Melanocyte of skin (primary cell): ENCODE results near the gene KMT2D. TPM values are rescaled to one million over a fixed set of nuclear protein-coding genes. Genes with fewer than 3 reads are reported as not detected.

ENCODE experiments used
- total RNA-seq, 2 donors: library from RNA; depleted of rRNA; stranded (reverse); fragments of >200 nt; gene quantifications; 2 replicates each; pipeline ENCODE4 v1.2.3, GENCODE V29; 2012

KMT2D gene, protein sequence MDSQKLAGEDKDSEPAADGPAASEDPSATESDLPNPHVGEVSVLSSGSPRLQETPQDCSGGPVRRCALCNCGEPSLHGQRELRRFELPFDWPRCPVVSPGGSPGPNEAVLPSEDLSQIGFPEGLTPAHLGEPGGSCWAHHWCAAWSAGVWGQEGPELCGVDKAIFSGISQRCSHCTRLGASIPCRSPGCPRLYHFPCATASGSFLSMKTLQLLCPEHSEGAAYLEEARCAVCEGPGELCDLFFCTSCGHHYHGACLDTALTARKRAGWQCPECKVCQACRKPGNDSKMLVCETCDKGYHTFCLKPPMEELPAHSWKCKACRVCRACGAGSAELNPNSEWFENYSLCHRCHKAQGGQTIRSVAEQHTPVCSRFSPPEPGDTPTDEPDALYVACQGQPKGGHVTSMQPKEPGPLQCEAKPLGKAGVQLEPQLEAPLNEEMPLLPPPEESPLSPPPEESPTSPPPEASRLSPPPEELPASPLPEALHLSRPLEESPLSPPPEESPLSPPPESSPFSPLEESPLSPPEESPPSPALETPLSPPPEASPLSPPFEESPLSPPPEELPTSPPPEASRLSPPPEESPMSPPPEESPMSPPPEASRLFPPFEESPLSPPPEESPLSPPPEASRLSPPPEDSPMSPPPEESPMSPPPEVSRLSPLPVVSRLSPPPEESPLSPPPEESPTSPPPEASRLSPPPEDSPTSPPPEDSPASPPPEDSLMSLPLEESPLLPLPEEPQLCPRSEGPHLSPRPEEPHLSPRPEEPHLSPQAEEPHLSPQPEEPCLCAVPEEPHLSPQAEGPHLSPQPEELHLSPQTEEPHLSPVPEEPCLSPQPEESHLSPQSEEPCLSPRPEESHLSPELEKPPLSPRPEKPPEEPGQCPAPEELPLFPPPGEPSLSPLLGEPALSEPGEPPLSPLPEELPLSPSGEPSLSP (N-terminal part only)
- total RNA-seq = 10 to 100 TPM; 25.8 to 38.6 TPM

DNA sequence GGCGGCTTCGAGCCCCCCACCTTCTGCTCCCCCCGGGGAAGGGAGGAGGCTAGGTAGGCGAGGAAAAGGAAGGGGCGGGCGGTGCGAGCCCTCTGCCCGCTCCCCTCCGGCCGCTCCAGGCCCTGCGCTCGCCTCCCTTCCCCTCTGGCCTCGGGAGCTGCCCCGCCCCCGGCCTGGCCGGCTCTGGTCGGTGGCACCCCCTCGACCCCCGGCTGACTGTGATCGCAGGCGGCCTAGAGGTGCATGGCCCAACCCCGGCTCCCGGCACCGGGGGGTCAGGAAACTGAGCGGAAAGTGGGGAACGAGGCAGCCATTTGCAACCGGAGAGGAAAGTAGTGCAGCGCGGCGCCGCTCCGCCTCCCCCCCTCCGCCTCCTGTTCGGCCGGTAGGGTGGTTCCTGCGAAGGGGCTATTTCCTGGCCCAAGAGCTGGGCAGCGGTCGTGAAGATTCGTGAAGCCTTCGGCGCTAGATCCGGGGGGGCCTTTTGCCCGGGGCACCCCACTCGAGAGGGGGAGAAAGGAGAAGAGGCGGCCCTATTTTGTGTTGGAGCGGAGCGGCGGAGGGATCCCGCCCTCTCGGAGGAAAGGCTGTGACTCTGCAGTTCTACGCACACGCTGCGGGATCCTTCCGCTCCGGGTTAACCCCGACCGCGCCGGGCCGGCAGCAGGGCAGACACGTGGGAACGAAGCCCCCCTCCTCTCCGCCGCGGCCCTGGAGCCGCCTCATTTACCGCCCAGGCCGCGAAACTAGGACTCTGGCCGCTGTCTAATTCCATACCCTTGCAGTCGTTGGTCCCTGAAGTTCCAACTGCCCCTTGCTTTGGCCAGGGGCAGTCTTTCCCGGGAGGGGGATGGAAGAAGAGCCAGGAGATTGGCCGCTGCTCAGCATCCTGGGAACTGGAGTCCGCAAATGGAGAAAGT, at the start of gene KMT2D:
Gene KMT2D (minus strand): TSS at position 558 of the 920 bp plus-strand sequence. CDS start 5,470 bp downstream, outside the sequence.

DNA sequence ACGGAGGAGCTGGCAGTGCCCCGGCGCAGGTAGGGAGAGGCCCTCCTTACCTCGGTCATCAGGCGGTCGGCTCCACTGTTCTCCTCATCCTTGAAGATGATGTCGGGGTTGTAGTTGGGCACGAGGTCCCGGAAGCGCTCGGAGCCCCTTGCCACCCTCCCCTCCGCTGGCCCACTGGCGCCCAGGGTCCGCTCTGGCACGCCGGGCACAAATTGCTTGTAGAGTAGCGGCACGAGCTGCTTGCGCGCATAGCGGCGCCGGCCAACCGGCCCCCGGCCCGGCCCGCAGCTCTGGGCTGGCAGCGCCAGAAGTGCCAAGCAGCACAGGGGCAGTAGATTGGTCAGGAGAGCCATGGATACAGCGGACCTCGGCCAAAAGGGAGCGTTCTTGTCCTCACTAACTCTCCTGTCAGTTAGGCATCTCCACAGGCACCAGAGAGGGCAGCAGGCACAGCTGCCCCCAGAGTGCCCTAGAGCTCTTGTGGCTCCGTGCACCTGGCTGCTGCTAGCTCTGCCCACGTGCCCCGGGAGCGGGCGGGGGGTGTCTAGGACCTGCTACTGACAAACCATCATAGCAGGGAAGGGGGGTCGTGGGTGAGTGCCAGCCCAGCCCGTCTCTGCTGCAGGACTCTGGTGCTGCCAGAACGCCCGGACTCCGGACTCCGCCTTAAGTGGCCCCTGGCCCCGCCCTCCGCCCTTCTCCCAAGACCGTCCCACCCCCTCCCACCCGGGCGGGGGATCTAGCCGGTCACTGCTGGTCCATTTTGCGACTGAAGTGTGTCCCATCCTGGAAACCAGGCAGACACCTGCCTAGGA, 33.8 kb upstream of the KMT2D start, which contains the start of gene DHH:
Gene DHH (minus strand): TSS at position 642 of the 815 bp plus-strand sequence. CDS start 289 bp downstream, at position 353.

DNA sequence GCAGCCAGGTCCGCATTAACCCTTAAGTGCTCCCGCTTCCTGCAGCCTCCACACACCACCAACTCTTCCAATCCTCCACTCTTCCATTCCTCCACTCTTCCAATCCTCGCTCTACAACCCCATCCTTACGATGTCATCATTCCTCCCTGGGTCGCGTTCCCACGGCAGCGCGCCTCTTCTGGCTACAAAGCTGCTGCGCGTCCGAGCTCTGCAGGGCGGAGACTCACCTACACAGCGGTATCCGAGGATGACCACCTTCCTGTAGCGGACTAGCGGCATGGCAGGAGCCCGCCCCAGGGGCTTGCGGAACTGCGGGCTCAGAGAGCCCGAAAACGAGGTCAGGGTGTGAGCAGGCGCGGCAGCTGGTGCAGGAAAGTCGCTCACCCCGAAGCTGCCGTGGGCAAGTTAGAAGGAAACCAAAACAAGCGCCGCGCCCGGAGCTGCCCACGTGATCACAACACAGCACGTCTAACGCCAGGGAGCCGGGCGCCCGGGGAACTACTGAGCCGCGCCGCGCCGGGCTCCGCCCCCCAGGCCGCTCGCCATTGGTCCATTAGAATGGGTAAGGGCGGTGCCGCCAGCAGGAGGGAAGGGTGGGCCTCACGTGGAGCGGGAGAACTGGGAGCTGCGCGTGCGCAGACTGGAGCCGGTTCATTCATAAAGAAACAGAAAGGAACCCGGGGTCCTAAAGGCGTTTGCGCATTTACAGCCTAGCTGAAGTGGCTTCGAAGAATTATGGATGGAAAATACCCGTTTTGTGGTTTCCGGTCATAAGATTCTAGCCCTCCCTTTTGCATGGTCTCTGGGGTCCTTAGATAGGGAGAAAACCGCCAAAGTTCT, 9.1 kb upstream of the KMT2D start, which contains the start of gene RHEBL1:
Gene RHEBL1 (minus strand): TSS at position 473 of the 840 bp plus-strand sequence. CDS start 194 bp downstream, at position 279.

DNA sequence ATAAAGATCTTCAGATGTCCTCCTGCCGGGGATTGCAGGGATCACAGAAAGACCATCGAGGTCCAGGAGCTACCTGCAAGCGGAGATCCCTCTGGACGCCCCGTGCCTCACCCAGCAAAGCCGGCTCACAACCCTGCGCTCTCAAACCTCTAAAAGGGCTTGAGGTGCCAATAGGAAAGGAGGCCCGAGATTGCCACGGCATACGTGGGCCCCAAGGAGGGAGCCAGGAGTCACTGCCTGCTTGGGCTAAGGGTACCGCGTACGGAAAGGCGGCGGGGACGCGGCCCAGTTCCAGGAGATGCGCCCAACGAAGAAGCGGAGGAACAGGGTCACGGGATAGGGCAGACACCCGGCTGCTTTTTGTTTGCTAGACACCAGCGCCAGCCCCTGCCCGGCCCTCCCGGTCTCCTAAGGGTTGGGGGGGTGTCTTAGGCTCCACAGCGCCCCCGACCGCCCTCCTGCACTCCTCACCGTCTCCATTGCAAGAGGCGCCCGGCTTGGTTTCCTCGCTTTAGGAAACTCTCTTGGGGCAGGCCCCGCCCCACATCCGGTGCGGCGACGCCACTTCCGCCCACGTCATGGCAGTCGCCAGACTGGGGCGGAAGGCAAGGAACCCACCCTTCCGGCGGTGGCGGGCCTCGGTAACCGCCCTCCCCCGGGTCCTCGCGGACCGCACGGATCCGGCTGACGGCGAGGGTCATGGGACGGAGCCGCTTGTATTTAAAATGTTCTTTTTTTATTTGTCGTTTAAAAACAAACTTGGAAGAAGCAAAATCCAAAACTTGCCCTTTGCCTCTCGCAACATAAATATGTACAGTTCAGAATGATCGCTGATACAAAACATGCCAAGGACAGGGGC, 42.1 kb downstream of the KMT2D start, which contains the start of gene PRKAG1:
Gene PRKAG1 (minus strand): TSS at position 516 of the 859 bp plus-strand sequence. CDS start 36 bp downstream, at position 480.

Other genes starting within 250 kb of the KMT2D start
- gene CACNB3, start 242.3 kb downstream of the KMT2D start, total RNA-seq = 10 to 100 TPM in 1 of 2 donors, 1 to 10 TPM in 1; 5.5 to 11.0 TPM
- 10 to 100 TPM; 57.5 to 85.6 TPM for gene DDX23, start 208.6 kb downstream of the KMT2D start, total RNA-seq
- gene RND1, start 194.9 kb downstream of the KMT2D start, total RNA-seq = under 1 TPM in 1 of 2 donors, not detected in 1; 0.33 TPM
- gene FKBP11, start 135.3 kb downstream of the KMT2D start, total RNA-seq = 10 to 100 TPM in 1 of 2 donors, 1 to 10 TPM in 1; 5.5 to 16.3 TPM
- 10 to 100 TPM; 65.7 to 70.3 TPM for gene ARF3, start 103.3 kb downstream of the KMT2D start, total RNA-seq
- gene WNT10B, start 89.1 kb downstream of the KMT2D start, total RNA-seq = not detected
- gene WNT1, start 82.5 kb downstream of the KMT2D start, total RNA-seq = not detected
- under 1 TPM; under 0.01 TPM for gene DDN, start 61.4 kb downstream of the KMT2D start, total RNA-seq
- 10 to 100 TPM; 65.7 to 72.6 TPM for gene PRKAG1, start 42.0 kb downstream of the KMT2D start, total RNA-seq
- gene RHEBL1, start 9.2 kb upstream of the KMT2D start, total RNA-seq = 1 to 10 TPM; 1.4 to 6.3 TPM
- gene DHH, start 34.0 kb upstream of the KMT2D start, total RNA-seq = under 1 TPM; under 0.01 to 0.33 TPM
- gene LMBR1L, start 50.1 kb upstream of the KMT2D start, total RNA-seq = 10 to 100 TPM; 32.3 to 42.3 TPM
- 1,000 to 10,000 TPM; 1,307 to 3,075 TPM for gene TUBA1B, start 70.6 kb upstream of the KMT2D start, total RNA-seq
- gene TUBA1A, start 128.3 kb upstream of the KMT2D start, total RNA-seq = 100 to 1,000 TPM; 525 to 648 TPM
- gene TUBA1C, start 204.3 kb upstream of the KMT2D start, total RNA-seq = 100 to 1,000 TPM; 341 to 945 TPM
- gene PRPH, start 234.4 kb upstream of the KMT2D start, total RNA-seq = not detected